Measurements from ENCODE around the gene ASPSCR1. TPM values are rescaled to one million over a fixed set of nuclear protein-coding genes. Genes with fewer than 3 reads are reported as not detected.

ASPSCR1 gene
- total and polyA plus RNA-seq, 2 of the 13 experiments (the other 11 are each of a cell fraction or from before 2014, with no cell fraction given), result 274 to 314 TPM

- no peak for TF ChIP-seq AFF4 (CRISPR knock-in tag; IDR thresholded peaks at IDR 0.05)
- no peak for TF ChIP-seq ELF4 (CRISPR knock-in tag; IDR thresholded peaks at IDR 0.05; ENCODE audit: borderline replicate concordance)
- TF ChIP-seq ZFP36 (IDR thresholded peaks at IDR 0.05; ENCODE audit: borderline replicate concordance, low read depth, low read length, partially characterized antibody), result no peak
- no peak for TF ChIP-seq ZNF790 (CRISPR knock-in tag; IDR thresholded peaks at IDR 0.05; ENCODE audit: borderline replicate concordance)
- peak; percentile 79 for TF ChIP-seq PHF8 (CRISPR knock-in tag; IDR thresholded peaks at IDR 0.05)
- peak; percentile 95 for TF ChIP-seq AGO2 (optimal IDR thresholded peaks at IDR 0.05; ENCODE audit: low read depth, low read length)
- no peak for TF ChIP-seq IRF2 (CRISPR knock-in tag; IDR thresholded peaks at IDR 0.05)
- TF ChIP-seq MIXL1 (CRISPR knock-in tag; IDR thresholded peaks at IDR 0.05), result no peak
- TF ChIP-seq ZNF20 (CRISPR knock-in tag; IDR thresholded peaks at IDR 0.05), result no peak
- no peak for TF ChIP-seq CHD2 (IDR thresholded peaks at IDR 0.05; ENCODE audit: low read depth, low read length)
- peak; percentile 87 for TF ChIP-seq HDAC1 (CRISPR knock-in tag; IDR thresholded peaks at IDR 0.05)
- no peak for TF ChIP-seq MEF2D (CRISPR knock-in tag; IDR thresholded peaks at IDR 0.05)
- peak; percentile 57; the same call in 1 of the 2 replicates for TF ChIP-seq ZNF501 (CRISPR knock-in tag; IDR thresholded peaks at IDR 0.05)
- no peak for TF ChIP-seq SOX5 (CRISPR knock-in tag; IDR thresholded peaks at IDR 0.05; ENCODE audit: borderline replicate concordance)
- no peak for TF ChIP-seq GPBP1L1 (CRISPR knock-in tag; IDR thresholded peaks at IDR 0.05)
- no peak for TF ChIP-seq ZNF720 (CRISPR knock-in tag; IDR thresholded peaks at IDR 0.05)
- no peak for TF ChIP-seq YEATS2 (CRISPR knock-in tag; IDR thresholded peaks at IDR 0.05; ENCODE audit: borderline replicate concordance)
- TF ChIP-seq FOXA3 (CRISPR knock-in tag; IDR thresholded peaks at IDR 0.05), result no peak
- TF ChIP-seq ZNF598 (CRISPR knock-in tag; IDR thresholded peaks at IDR 0.05; ENCODE audit: borderline replicate concordance), result no peak
- TF ChIP-seq ZNF615 (CRISPR knock-in tag; IDR thresholded peaks at IDR 0.05; ENCODE audit: borderline replicate concordance), result no peak
- no peak for TF ChIP-seq KDM4B (CRISPR knock-in tag; IDR thresholded peaks at IDR 0.05)
- TF ChIP-seq ARID3A (IDR thresholded peaks at IDR 0.05; ENCODE audit: low read depth, low read length), result no peak
- TF ChIP-seq ZNF703 (CRISPR knock-in tag; IDR thresholded peaks at IDR 0.05; ENCODE audit: borderline replicate concordance), result no peak
- 0 out of 2 replicates have a peak, but pooled peaks have one; percentile 26 for TF ChIP-seq ZIK1 (CRISPR knock-in tag; IDR thresholded peaks at IDR 0.05; ENCODE audit: borderline replicate concordance, low read depth)
- TF ChIP-seq PTBP1 (IDR thresholded peaks at IDR 0.05; ENCODE audit: low read depth, low read length, poor library complexity, severe bottlenecking), result peak; percentile 77
Observed at GRCh38 chr17:82064433-82065192, 87.2 kb downstream of the ASPSCR1 start (continued).
